ENCODE results near the gene DCP1B.
"Not testable (repeated sequence)": the region's sequence is repeated elsewhere in the genome, so short reads cannot be mapped to it uniquely, and the experiment has no call there.

DCP1B gene

GRCh38 chr12:1949771-1950470 is 54.3 kb downstream of the DCP1B start:
- DNase-seq (ENCODE audit: low read depth), result no peak
- no peak for TF ChIP-seq CTCF (IDR thresholded peaks at IDR 0.05; ENCODE audit: control insufficient read depth, insufficient read depth, low read depth, low read length, missing control alignments)
- H3K4me3 ChIP-seq (ENCODE audit: control insufficient read depth, low read depth, low read length), result no peak overlapping the region

- no peak for TF ChIP-seq CTCF (IDR thresholded peaks at IDR 0.05; ENCODE audit: control insufficient read depth, insufficient read depth, low read depth, low read length, missing control alignments)
- H3K4me3 ChIP-seq (ENCODE audit: control insufficient read depth, low read depth, low read length), result no peak overlapping the region
- no peak for DNase-seq (ENCODE audit: low read depth)
Observed at GRCh38 chr12:1948883-1949282, 55.4 kb downstream of the DCP1B start.

- no peak for TF ChIP-seq CTCF (IDR thresholded peaks at IDR 0.05; ENCODE audit: control insufficient read depth, insufficient read depth, low read depth, low read length, missing control alignments)
- no peak overlapping the region for H3K4me3 ChIP-seq (ENCODE audit: control insufficient read depth, low read depth, low read length)
- peak; percentile 48 for DNase-seq (ENCODE audit: low read depth)
Observed at GRCh38 chr12:1947081-1947480, 57.2 kb downstream of the DCP1B start.

- H3K4me3 ChIP-seq (ENCODE audit: control insufficient read depth, low read depth, low read length), result no peak overlapping the region
- no peak for TF ChIP-seq CTCF (IDR thresholded peaks at IDR 0.05; ENCODE audit: control insufficient read depth, insufficient read depth, low read depth, low read length, missing control alignments)
- no peak for DNase-seq (ENCODE audit: low read depth)
Observed at GRCh38 chr12:1946296-1946695, 58.0 kb downstream of the DCP1B start.

GRCh38 chr12:1945502-1945901 is 58.8 kb downstream of the DCP1B start:
- not testable (repeated sequence) for DNase-seq (ENCODE audit: low read depth); H3K4me3 ChIP-seq (ENCODE audit: control insufficient read depth, low read depth, low read length)

- peak; percentile 29 for DNase-seq (ENCODE audit: low read depth)
- TF ChIP-seq CTCF (IDR thresholded peaks at IDR 0.05; ENCODE audit: control insufficient read depth, insufficient read depth, low read depth, low read length, missing control alignments), result peak; percentile 93
Observed at GRCh38 chr12:1939801-1940607, 64.3 kb downstream of the DCP1B start.

GRCh38 chr12:1939331-1939730 is 64.9 kb downstream of the DCP1B start:
- H3K4me3 ChIP-seq (ENCODE audit: control insufficient read depth, low read depth, low read length), result no peak overlapping the region
- TF ChIP-seq CTCF (IDR thresholded peaks at IDR 0.05; ENCODE audit: control insufficient read depth, insufficient read depth, low read depth, low read length, missing control alignments), result no peak
- no peak for DNase-seq (ENCODE audit: low read depth)

More at GRCh38 chr12:1939801-1940607, 64.3 kb downstream of the DCP1B start:
- no peak overlapping the region for H3K4me3 ChIP-seq (ENCODE audit: control insufficient read depth, low read depth, low read length)
